MM.1S (cell line): ENCODE data around the gene SELL.

Experiments
- DNase-seq: peaks from one replicate; pipeline ENCODE4 v3.0.0-alpha.2; 2015
- H2AFZ ChIP-seq: fragments of 300-600 bp; sonication (generic); 2 replicates; pipeline ENCODE4 v1.6.0; 2016; ENCODE audit warnings: antibody characterized with exemption, low read length
- H3F3A ChIP-seq: fragments of 300-600 bp; sonication (generic); 2 replicates; pipeline ENCODE4 v1.6.1; 2016; ENCODE audit warnings: mild to moderate bottlenecking, antibody characterized with exemption, low read length, moderate library complexity, mixed read lengths; ENCODE audit not compliant: insufficient read depth
- H3K27ac ChIP-seq: fragments of 300-600 bp; sonication (generic); 2 replicates; pipeline ENCODE4 v1.5.1; 2016; ENCODE audit warnings: mild to moderate bottlenecking, low read length
- H3K27me3 ChIP-seq: fragments of 300-600 bp; sonication (generic); replicated peaks from 2 replicates; pipeline ENCODE4 v1.6.0; 2016; ENCODE audit warnings: low read length; ENCODE audit not compliant: insufficient read depth
- H3K36me3 ChIP-seq: fragments of 300-600 bp; sonication (generic); replicated peaks from 2 replicates; pipeline ENCODE4 v1.6.1; 2016; ENCODE audit warnings: mild to moderate bottlenecking, low read length, mixed read lengths; ENCODE audit not compliant: insufficient read depth
- H3K4me1 ChIP-seq: fragments of 300-600 bp; sonication (generic); 2 replicates; pipeline ENCODE4 v1.6.1; 2016; ENCODE audit warnings: low read length, mixed read lengths
- H3K4me2 ChIP-seq: fragments of 300-600 bp; sonication (generic); 2 replicates; pipeline ENCODE4 v1.6.0; 2016; ENCODE audit warnings: low read depth, low read length
- H3K4me3 ChIP-seq: fragments of 300-600 bp; sonication (generic); 2 replicates; pipeline ENCODE4 v1.5.1; 2016; ENCODE audit warnings: low read length, mixed read lengths
- H3K79me2 ChIP-seq: fragments of 300-600 bp; sonication (generic); 2 replicates; pipeline ENCODE4 v1.6.1; 2016; ENCODE audit warnings: mixed run types, low read length, mixed read lengths
- H3K9ac ChIP-seq: fragments of 300-600 bp; sonication (generic); 2 replicates; pipeline ENCODE4 v1.6.1; 2016; ENCODE audit warnings: low read length, mixed read lengths
- H3K9me2 ChIP-seq: fragments of 300-600 bp; sonication (generic); replicated peaks from 2 replicates; pipeline ENCODE4 v1.6.1; 2016; ENCODE audit warnings: mild to moderate bottlenecking, low read length, mixed read lengths; ENCODE audit not compliant: insufficient read depth
- H3K9me3 ChIP-seq: fragments of 300-600 bp; sonication (generic); replicated peaks from 2 replicates; pipeline ENCODE4 v1.6.1; 2016; ENCODE audit warnings: mild to moderate bottlenecking, low read length, mixed read lengths; ENCODE audit not compliant: insufficient read depth
- H4K20me1 ChIP-seq: fragments of 300-600 bp; sonication (generic); 2 replicates; pipeline ENCODE4 v1.6.1; 2016; ENCODE audit warnings: mild to moderate bottlenecking, low read length, moderate library complexity, mixed read lengths; ENCODE audit not compliant: insufficient read depth
- CTCF ChIP-seq: fragments of 300-600 bp; sonication (generic); IDR thresholded peaks from 2 replicates; pipeline ENCODE4 v1.5.1; 2016; ENCODE audit warnings: antibody characterized with exemption, low read length, mixed read lengths
- EZH2 ChIP-seq: fragments of 300-600 bp; sonication (generic); optimal IDR thresholded peaks from 2 replicates; pipeline ENCODE3; 2017; ENCODE audit warnings: low read depth, mild to moderate bottlenecking, antibody characterized with exemption, low read length, mixed read lengths
- EZH2phosphoT487 ChIP-seq: fragments of 300-600 bp; sonication (generic); IDR thresholded peaks from 2 replicates; pipeline ENCODE4 v1.6.1; 2018; ENCODE audit warnings: antibody characterized with exemption, low read length

SELL gene

GRCh38 chr1:169648709-169649108 lies 62.7 kb downstream of the SELL start:
- Histone ChIP-seq H3K4me1 (no peaks in the 10 kb centered on the region), H3K4me2 (no peak overlapping the region), H3K27me3 (no peaks in the 10 kb centered on the region), H3K36me3 (no peaks in the 10 kb centered on the region), H3K27ac (no peak overlapping the region), H4K20me1 (no peaks in the 10 kb centered on the region), H3F3A (no peaks in the 10 kb centered on the region), H3K79me2 (no peaks in the 10 kb centered on the region), H3K4me3 (no peak overlapping the region), H2AFZ (no peak overlapping the region), H3K9me2 (no peaks in the 10 kb centered on the region), H3K9me3 (no peaks in the 10 kb centered on the region), H3K9ac (no peak overlapping the region)
- TF ChIP-seq EZH2phosphoT487 (no peak), CTCF (no peak), EZH2 (no peak)
- no peak for DNase-seq

GRCh38 chr1:169648187-169648586 lies 63.2 kb downstream of the SELL start:
- no peak for TF ChIP-seq CTCF
- TF ChIP-seq EZH2, result no peak
- no peak for TF ChIP-seq EZH2phosphoT487
- Histone ChIP-seq H3K9me2 (no peaks in the 10 kb centered on the region), H2AFZ (no peak overlapping the region), H3K4me3 (no peak overlapping the region), H3F3A (no peaks in the 10 kb centered on the region), H3K27ac (no peak overlapping the region), H3K79me2 (no peaks in the 10 kb centered on the region), H3K4me2 (no peak overlapping the region), H3K9ac (no peak overlapping the region), H4K20me1 (no peaks in the 10 kb centered on the region), H3K27me3 (no peaks in the 10 kb centered on the region), H3K36me3 (no peaks in the 10 kb centered on the region), H3K9me3 (no peaks in the 10 kb centered on the region), H3K4me1 (no peaks in the 10 kb centered on the region)
- no peak for DNase-seq

- H3K9me3 ChIP-seq, result no peaks in the 10 kb centered on the region
Observed at GRCh38 chr1:169647512-169647911, 63.9 kb downstream of the SELL start.

More at GRCh38 chr1:169647512-169647911, 63.9 kb downstream of the SELL start:
- Histone ChIP-seq H3K9me2 (no peaks in the 10 kb centered on the region), H3K27me3 (no peaks in the 10 kb centered on the region), H3K36me3 (no peaks in the 10 kb centered on the region), H3K4me1 (no peaks in the 10 kb centered on the region), H3K79me2 (no peaks in the 10 kb centered on the region), H4K20me1 (no peaks in the 10 kb centered on the region), H3F3A (no peaks in the 10 kb centered on the region), H3K9ac (no peak overlapping the region), H3K4me3 (no peak overlapping the region), H2AFZ (no peak overlapping the region), H3K4me2 (no peak overlapping the region), H3K27ac (no peak overlapping the region)
- TF ChIP-seq CTCF, result no peak
- TF ChIP-seq EZH2, result no peak
- no peak for TF ChIP-seq EZH2phosphoT487
- no peak for DNase-seq
